KMS-11 (cell line): Measurements from ENCODE around the gene ATF3.

Experiments used
- H2AFZ ChIP-seq: fragments of 200-600 bp; sonication (generic); 2 replicates; pipeline ENCODE4 v1.6.1; 2016; ENCODE audit warnings: antibody characterized with exemption, mixed run types, low read depth
- H3K27ac ChIP-seq: fragments of 200-600 bp; sonication (generic); 2 replicates; pipeline ENCODE4 v1.6.1; 2016; ENCODE audit warnings: mild to moderate bottlenecking, mixed run types
- H3K27me3 ChIP-seq: fragments of 200-600 bp; sonication (generic); 2 replicates; pipeline ENCODE4 v1.6.1; 2017; ENCODE audit warnings: mild to moderate bottlenecking, low read depth, mixed run types, moderate library complexity; ENCODE audit not compliant: insufficient read depth
- H3K36me3 ChIP-seq: fragments of 200-600 bp; sonication (generic); 2 replicates; pipeline ENCODE4 v1.6.1; 2017; ENCODE audit warnings: mild to moderate bottlenecking, mixed run types; ENCODE audit not compliant: insufficient read depth
- H3K4me1 ChIP-seq: fragments of 200-600 bp; sonication (generic); 2 replicates; pipeline ENCODE4 v1.6.1; 2016; ENCODE audit warnings: mild to moderate bottlenecking, low read depth, mixed run types; ENCODE audit not compliant: poor library complexity, severe bottlenecking
- H3K4me2 ChIP-seq: fragments of 200-600 bp; sonication (generic); 2 replicates; pipeline ENCODE4 v1.7.0; 2016; ENCODE audit warnings: mild to moderate bottlenecking, mixed run types
- H3K4me3 ChIP-seq: fragments of 200-600 bp; sonication (generic); IDR thresholded peaks from 2 replicates; pipeline ENCODE4 v1.6.1; 2017; ENCODE audit warnings: low read depth, low read length, mixed read lengths; ENCODE audit not compliant: insufficient read depth
- H3K79me2 ChIP-seq: fragments of 200-600 bp; sonication (generic); 2 replicates; pipeline ENCODE4 v1.6.1; 2016; ENCODE audit warnings: low read depth, mixed run types; ENCODE audit not compliant: insufficient read depth
- H3K9ac ChIP-seq: fragments of 200-600 bp; sonication (generic); 2 replicates; pipeline ENCODE4 v1.6.1; 2016; ENCODE audit warnings: mild to moderate bottlenecking, mixed run types
- H4K20me1 ChIP-seq: fragments of 200-600 bp; sonication (generic); 2 replicates; pipeline ENCODE4 v1.6.1; 2016; ENCODE audit warnings: mild to moderate bottlenecking, mixed run types; ENCODE audit not compliant: insufficient read depth
- CTCF ChIP-seq: fragments of 200-600 bp; sonication (generic); conservative IDR thresholded peaks from 2 replicates; pipeline ENCODE4 v1.6.1; 2017; ENCODE audit warnings: low read depth, mild to moderate bottlenecking, antibody characterized with exemption, low read length, moderate library complexity, mixed read lengths

ATF3 gene

GRCh38 chr1:212562771-212563170 is 45.8 kb upstream of the ATF3 start:
- H3K4me3 ChIP-seq = no peak overlapping the region
- no peaks in the 10 kb centered on the region for H4K20me1 ChIP-seq
- H3K9ac ChIP-seq = no peak overlapping the region
- peaks cover 28% of the 10 kb centered on the region for H3K4me1 ChIP-seq
- H3K79me2 ChIP-seq = no peaks in the 10 kb centered on the region
- H3K27ac ChIP-seq = no peak overlapping the region
- TF ChIP-seq CTCF = no peak
- H2AFZ ChIP-seq = no peak overlapping the region
- no peaks in the 10 kb centered on the region for H3K36me3 ChIP-seq
- no peak overlapping the region for H3K4me2 ChIP-seq
- H3K27me3 ChIP-seq = peaks cover 21% of the 10 kb centered on the region; the same call in 1 of the 2 replicates

GRCh38 chr1:212565079-212565478 is 43.5 kb upstream of the ATF3 start:
- no peak overlapping the region for H3K27ac ChIP-seq
- H3K4me1 ChIP-seq = peaks cover 24% of the 10 kb centered on the region
- no peak overlapping the region for H3K4me3 ChIP-seq
- no peak for TF ChIP-seq CTCF
- H3K79me2 ChIP-seq = no peaks in the 10 kb centered on the region
- H3K4me2 ChIP-seq = no peak overlapping the region
- no peak overlapping the region for H3K9ac ChIP-seq
- no peak overlapping the region for H2AFZ ChIP-seq
- peaks cover 43% of the 10 kb centered on the region; the same call in 1 of the 2 replicates for H3K27me3 ChIP-seq
- H3K36me3 ChIP-seq = no peaks in the 10 kb centered on the region
- no peaks in the 10 kb centered on the region for H4K20me1 ChIP-seq

GRCh38 chr1:212565571-212566305 is 42.8 kb upstream of the ATF3 start:
- peaks cover 48% of the 10 kb centered on the region; the same call in 1 of the 2 replicates for H3K27me3 ChIP-seq
- H3K4me2 ChIP-seq = peak overlapping the region; percentile 71

More at GRCh38 chr1:212565571-212566305, 42.8 kb upstream of the ATF3 start:
- no peak for TF ChIP-seq CTCF
- Histone ChIP-seq H3K27ac (no peak overlapping the region), H3K4me1 (peaks cover 24% of the 10 kb centered on the region), H3K9ac (no peak overlapping the region), H3K36me3 (no peaks in the 10 kb centered on the region), H3K4me3 (no peak overlapping the region), H2AFZ (no peak overlapping the region), H3K79me2 (no peaks in the 10 kb centered on the region), H4K20me1 (no peaks in the 10 kb centered on the region)
